ENCODE results near the gene KIF12.

GRCh38 chr9:114131808-114132549 lies 32.9 kb upstream of the KIF12 start:
- TF ChIP-seq CTCF (conservative IDR thresholded peaks at IDR 0.05; ENCODE audit: low read depth, low read length), result no peak
- no peak for TF ChIP-seq EZH2phosphoT487 (IDR thresholded peaks at IDR 0.05; ENCODE audit: borderline replicate concordance, low read length)
- TF ChIP-seq EZH2 (IDR thresholded peaks at IDR 0.05; ENCODE audit: low read length, unreplicated experiment), result no peak

Data from PC-3 (cell line).